ENCODE measurements around the gene SMCP.

DNA sequence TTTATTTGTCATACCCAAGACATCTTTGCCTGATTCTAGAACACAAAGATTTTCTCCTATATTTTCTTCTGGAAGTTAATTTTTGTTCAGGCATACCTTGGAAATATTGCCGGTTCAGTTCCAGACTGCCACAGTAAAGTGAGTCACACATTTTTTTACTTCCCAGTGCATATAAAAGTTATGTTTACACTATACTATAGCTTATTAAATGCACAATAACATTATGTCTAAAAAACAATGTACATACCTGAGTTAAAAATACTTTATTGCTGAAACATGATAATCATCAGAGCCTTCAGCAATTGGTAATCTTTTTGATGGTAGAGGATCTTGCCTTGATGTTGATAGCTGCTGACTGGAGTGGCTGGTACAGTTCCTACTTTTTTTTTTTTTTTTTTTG, 10.0 kb downstream of the SMCP start:
- TF ChIP-seq POLR2AphosphoS5 (IDR thresholded peaks at IDR 0.05; ENCODE audit: low read depth, low read length): no peak
- TF ChIP-seq POLR2A (IDR thresholded peaks at IDR 0.05; ENCODE audit: low read depth, low read length): no peak
- no peak for TF ChIP-seq TAF1 (IDR thresholded peaks at IDR 0.05; ENCODE audit: low read depth, low read length)
